NCI-H146 (cell line): ENCODE results near the gene ZNF175.
"Not testable (repeated sequence)": the region's sequence is repeated elsewhere in the genome, so short reads cannot be mapped to it uniquely, and the experiment has no call there.

Experiments used
- DNase-seq: peaks from one replicate; lab custom pipeline; 2025; lab: John Stamatoyannopoulos, UW

The ZNF175 gene

DNA sequence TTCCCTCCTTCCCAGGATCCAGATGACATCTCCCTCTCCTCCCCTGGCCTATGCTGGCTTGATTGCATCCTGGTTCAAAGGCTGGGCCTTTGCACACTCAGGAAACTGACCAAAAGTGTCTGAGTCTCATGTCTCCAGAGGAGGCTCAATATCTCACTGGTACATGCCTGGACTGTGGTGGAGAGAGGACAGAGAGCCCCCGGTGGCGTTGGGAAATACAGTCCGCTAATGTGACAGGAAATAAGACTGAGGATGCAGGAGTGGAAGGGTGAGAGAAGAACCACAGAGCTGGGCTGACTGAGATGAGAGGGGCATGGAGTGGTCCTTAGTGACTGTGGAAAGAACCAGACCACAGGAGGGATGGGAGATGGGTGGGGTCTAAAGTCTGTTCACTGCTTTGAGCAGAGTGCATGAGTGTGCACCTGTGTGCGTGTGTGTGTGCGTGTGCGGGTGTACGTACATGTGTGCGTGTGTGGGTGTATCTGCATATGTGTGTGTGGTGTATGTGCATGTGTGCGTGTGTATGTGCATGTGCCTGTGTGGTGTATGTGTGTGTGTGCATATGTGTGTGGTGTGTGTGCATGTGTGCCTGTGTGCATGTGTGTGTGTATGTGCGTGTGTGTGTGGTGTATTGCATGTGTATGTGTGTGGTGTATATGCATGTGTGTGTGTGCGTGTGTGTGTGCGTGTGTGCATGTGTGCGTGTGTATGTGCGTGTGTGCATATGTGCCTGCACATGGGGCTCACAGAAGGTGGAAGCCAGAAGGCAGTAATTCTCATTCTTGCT, 57.3 kb downstream of the ZNF175 start:
- no peak for DNase-seq

DNA sequence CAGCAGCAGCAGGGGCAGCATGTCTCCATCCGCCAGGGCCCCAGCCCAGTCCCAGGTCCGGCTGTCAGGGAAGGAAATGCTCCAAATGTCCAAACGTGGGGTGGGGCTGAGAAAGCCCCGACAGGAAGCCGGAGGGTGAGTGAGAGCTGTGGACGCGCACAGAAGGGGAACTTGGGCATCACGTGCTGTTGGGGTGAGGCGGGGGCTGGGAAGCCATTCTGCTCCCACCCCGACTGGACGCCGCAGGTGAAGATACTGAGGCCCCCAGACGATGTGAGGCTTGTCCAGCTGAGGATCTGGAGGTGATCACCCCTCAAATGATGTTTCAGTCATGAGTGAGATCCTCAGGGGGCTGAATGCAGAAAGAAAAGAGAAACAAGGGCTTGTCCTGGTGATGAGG, 59.2 kb downstream of the ZNF175 start, which contains the start of gene SIGLEC5:
SIGLEC5 (minus strand) TSS at position 87 of the 400 bp plus-strand sequence; CDS start at position 21, 66 bp downstream.
- DNase-seq: not testable (repeated sequence)

DNA sequence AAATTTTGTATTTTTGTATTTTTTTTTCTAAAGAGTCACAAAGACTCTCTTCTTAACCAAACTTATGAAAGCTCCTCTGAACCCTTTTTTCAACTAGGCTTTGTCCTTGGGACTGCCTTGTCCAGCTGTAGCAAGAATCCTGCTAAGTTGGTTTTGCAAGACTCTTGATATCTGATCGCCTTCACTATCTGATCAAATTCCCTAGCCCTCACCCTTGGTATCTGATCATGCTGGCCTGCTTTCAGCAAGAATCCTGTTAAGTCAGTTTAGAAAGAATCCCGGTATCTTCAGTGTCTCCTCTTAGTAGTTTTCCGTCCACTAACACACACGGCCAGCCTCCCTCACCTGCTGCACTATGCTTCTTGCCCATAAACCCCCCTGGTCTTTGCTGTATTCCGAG, 61.0 kb downstream of the ZNF175 start:
- DNase-seq: no peak

DNA sequence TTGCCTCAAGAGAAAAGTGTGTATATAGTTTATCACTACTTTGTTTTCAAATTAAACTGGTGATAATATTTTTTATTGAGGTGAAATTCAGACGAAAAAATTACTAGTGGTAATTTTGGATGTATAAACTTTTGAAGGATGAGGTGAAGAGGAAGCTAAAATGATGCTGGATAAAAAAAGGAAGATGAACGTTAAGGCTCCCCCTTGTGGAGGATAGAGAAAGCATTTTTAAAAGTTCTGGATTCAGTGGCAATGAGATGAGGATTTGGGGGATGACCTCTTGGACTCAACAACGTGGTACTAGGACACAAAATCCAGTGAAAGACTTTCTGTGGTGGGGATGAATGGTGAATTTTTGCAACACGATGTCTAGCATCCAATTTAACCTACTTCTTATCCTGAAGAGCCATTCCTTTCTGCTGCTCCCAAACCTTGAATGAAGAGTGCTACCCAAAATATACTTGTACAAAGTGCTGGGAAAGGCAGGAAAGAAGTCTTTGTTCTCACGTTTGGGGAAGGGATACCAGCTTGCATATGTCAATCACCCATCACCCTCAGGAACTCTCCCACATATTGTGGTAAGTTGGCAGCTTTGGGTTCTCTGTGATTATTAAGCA, 66.4 kb downstream of the ZNF175 start:
- no peak for DNase-seq

DNA sequence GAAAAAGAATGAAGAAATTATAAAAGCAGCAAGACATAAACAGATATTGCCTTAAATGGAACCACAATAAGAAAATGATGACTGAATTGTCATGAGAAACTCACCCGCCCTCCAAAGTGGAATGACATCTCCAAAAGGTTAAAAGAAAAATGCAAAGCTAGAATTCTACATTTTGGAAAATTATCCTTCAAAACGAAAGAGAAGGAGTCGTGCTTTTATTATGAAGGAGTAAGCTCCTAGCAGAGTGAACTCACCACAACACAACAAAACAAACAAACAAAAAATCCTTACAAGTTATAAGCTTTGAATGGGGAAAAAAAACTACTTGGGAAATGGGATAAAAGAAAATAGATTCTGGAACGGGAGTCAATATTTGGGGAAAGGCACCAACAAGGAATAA, 68.8 kb downstream of the ZNF175 start:
- DNase-seq: no peak

DNA sequence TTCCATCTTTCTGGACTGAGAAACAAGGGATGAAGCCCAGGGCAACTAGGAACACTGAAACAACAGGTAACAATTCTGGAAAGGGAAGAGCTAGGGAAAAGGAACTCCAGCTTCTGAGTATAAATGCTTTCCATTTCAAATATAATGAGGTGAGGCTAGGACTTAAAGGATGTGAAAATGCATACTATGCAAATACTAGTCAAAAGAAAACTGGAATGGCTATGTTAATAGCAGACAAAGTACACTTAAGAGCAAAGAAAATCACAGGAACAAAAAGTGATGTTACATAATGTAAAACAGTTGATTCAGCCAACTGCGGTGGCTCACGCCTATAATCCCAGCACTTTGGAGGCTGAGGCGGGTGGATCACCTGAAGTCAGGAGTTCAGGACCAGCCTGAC, 69.3 kb downstream of the ZNF175 start:
- DNase-seq: no peak

DNA sequence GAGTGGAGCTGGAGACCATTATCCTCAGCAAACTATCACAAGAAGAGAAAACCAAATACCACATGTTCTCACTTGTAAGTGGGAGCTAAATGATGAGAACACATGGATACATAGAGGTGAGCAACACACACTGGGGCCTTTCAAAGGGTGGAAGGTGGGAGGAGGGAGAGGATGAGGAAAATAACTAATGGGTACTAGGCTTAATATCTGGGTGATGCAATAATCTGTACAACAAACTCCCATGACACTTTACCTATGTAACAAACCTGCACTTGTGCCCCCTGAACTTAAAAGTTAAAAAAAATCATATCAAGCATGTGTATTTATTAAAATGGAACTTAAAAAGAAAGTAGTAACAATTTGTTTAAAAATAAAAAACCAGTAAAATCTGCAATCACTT, 70.6 kb downstream of the ZNF175 start:
- no peak for DNase-seq
